Measurements from ENCODE around the gene PTGER1. TPM values are rescaled to one million over a fixed set of nuclear protein-coding genes. Genes with fewer than 3 reads are reported as not detected.

PTGER1 gene
- polyA plus RNA-seq, 1 donor (not counting 4 experiments of a cell fraction or from before 2014, with no cell fraction given), result not detected

DNA sequence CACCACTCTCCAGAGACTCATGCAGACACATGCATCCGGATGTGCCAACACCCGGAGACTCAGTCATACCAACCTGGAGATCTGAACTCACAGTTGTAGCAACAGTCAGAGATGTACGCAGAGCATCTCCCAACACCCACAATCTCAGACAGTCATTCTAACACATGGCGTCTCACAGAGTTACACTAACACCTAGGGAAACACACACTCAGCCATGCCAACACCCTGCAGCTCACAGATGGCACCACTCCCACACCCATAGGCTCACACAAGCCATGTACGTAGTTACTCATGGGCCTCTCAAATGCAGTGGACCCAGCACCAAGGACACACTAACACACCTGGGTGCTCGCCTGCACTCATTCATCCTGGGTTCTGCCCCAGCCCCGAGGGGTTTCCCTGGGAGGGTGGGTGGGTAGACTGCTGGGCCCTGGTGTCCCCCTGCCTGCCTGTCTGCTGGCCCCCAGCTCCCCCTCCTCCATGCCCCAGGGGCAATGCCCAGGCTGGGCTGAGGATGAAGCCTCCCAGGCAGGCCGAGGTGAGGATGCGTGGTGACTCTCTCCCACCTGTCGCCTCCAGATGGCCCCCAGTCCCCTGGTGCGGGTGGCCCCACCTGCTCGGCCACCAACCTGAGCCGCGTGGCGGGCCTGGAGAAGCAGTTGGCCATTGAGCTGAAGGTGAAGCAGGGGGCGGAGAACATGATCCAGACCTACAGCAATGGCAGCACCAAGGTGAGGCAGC, 32.1 kb downstream of the PTGER1 start:
- Histone ChIP-seq H3K27ac (ENCODE audit: control insufficient read depth, insufficient read depth, low read length) (no peak overlapping the region), H3K36me3 (ENCODE audit: control insufficient read depth in 2 of 2, extremely low read depth in 1 of 2, insufficient read depth in 2 of 2, low read length in 2 of 2) (no peaks in the 10 kb centered on the region), H2AFZ (ENCODE audit: control insufficient read depth, low read length) (no peak overlapping the region), H3K9me3 (ENCODE audit: control insufficient read depth, low read depth, low read length) (no peaks in the 10 kb centered on the region), H3K9me1 (ENCODE audit: control insufficient read depth, extremely low read depth, insufficient read depth, low read length) (no peaks in the 10 kb centered on the region), H3K9ac (ENCODE audit: control insufficient read depth, extremely low read depth, insufficient read depth, low read length) (no peak overlapping the region), H4K20me1 (ENCODE audit: control insufficient read depth, extremely low read depth, insufficient read depth, low read length) (no peaks in the 10 kb centered on the region), H3K79me2 (ENCODE audit: control insufficient read depth, insufficient read depth, low read length) (no peaks in the 10 kb centered on the region), H3K27me3 (ENCODE audit: control insufficient read depth, extremely low read depth, insufficient read depth, low read length) (no peaks in the 10 kb centered on the region), H3K4me1 (ENCODE audit: control insufficient read depth, extremely low read depth, insufficient read depth, low read length) (no peaks in the 10 kb centered on the region), H3K4me2 (ENCODE audit: control insufficient read depth, extremely low read depth, insufficient read depth, low read depth, low read length) (no peak overlapping the region), H3K4me3 (ENCODE audit: control insufficient read depth in 2 of 3, extremely low read depth in 1 of 3, insufficient read depth in 2 of 3, low read depth in 1 of 3, low read length in 3 of 3) (no peak overlapping the region)
- FAIRE-seq (no peak), DNase-seq (ENCODE audit: low read depth, low spot score) (no peak)
- TF ChIP-seq EZH2 (IDR thresholded peaks at IDR 0.05; ENCODE audit: low read length), result no peak
- TF ChIP-seq, protein P1, sequence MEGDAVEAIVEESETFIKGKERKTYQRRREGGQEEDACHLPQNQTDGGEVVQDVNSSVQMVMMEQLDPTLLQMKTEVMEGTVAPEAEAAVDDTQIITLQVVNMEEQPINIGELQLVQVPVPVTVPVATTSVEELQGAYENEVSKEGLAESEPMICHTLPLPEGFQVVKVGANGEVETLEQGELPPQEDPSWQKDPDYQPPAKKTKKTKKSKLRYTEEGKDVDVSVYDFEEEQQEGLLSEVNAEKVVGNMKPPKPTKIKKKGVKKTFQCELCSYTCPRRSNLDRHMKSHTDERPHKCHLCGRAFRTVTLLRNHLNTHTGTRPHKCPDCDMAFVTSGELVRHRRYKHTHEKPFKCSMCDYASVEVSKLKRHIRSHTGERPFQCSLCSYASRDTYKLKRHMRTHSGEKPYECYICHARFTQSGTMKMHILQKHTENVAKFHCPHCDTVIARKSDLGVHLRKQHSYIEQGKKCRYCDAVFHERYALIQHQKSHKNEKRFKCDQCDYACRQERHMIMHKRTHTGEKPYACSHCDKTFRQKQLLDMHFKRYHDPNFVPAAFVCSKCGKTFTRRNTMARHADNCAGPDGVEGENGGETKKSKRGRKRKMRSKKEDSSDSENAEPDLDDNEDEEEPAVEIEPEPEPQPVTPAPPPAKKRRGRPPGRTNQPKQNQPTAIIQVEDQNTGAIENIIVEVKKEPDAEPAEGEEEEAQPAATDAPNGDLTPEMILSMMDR (optimal IDR thresholded peaks at IDR 0.05 in 1 of 3, IDR thresholded peaks at IDR 0.05 in 1 of 3, conservative IDR thresholded peaks at IDR 0.05 in 1 of 3; ENCODE audit: extremely low read depth in 1 of 3, insufficient read depth in 2 of 3, low read length in 3 of 3), result no peak
- dilution Hi-C loops (cut with MboI; ENCODE audit: extremely low pct_ligation_motif_present, low sequenced_read_pairs), result no loop called here

DNA sequence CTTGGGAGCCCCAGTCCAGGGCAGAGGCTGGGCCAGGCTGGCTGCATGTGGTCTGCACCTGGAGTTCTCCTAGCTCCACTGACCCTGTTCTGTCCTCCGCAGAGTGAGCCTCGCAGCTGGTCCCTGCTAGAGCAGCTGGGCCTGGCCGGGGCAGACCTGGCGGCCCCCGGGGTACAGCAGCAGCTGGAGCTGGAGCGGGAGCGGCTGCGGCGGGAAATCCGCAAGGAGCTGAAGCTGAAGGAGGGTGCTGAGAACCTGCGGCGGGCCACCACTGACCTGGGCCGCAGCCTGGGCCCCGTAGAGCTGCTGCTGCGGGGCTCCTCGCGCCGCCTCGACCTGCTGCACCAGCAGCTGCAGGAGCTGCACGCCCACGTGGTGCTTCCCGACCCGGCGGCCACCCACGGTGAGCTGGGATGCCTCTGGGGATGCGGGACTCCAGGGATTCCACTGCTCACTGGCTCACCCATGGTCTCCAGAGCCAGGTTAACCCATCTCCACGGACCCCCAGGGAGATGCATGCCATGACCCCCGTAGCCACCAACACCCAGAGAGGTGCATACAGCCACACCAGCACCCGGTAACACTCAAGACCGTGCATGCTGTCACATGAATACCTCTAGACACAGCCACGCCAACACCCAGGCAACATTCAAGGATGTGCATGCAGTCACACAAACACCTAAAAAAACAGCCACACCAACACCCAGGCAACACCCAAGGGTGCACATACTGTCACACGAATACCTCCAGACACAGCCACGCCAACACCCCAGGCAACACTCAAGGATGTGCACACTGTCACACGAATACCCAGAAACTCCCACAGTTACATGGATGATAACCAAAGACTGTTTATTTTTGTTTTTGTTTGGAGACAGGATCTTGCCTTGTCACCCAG, 33.9 kb downstream of the PTGER1 start:
- no peak for DNase-seq (ENCODE audit: low read depth, low spot score)
- dilution Hi-C loops (cut with MboI; ENCODE audit: extremely low pct_ligation_motif_present, low sequenced_read_pairs), result no loop called here
- Histone ChIP-seq H3K9ac (ENCODE audit: control insufficient read depth, extremely low read depth, insufficient read depth, low read length) (no peak overlapping the region), H3K36me3 (ENCODE audit: control insufficient read depth in 2 of 2, extremely low read depth in 1 of 2, insufficient read depth in 2 of 2, low read length in 2 of 2) (no peaks in the 10 kb centered on the region), H3K27ac (ENCODE audit: control insufficient read depth, insufficient read depth, low read length) (no peak overlapping the region), H3K79me2 (ENCODE audit: control insufficient read depth, insufficient read depth, low read length) (no peaks in the 10 kb centered on the region), H4K20me1 (ENCODE audit: control insufficient read depth, extremely low read depth, insufficient read depth, low read length) (no peaks in the 10 kb centered on the region), H3K27me3 (ENCODE audit: control insufficient read depth, extremely low read depth, insufficient read depth, low read length) (no peaks in the 10 kb centered on the region), H3K4me1 (ENCODE audit: control insufficient read depth, extremely low read depth, insufficient read depth, low read length) (no peaks in the 10 kb centered on the region), H3K9me3 (ENCODE audit: control insufficient read depth, low read depth, low read length) (no peaks in the 10 kb centered on the region), H2AFZ (ENCODE audit: control insufficient read depth, low read length) (no peak overlapping the region), H3K4me3 (ENCODE audit: control insufficient read depth in 2 of 3, extremely low read depth in 1 of 3, insufficient read depth in 2 of 3, low read depth in 1 of 3, low read length in 3 of 3) (no peak overlapping the region), H3K4me2 (ENCODE audit: control insufficient read depth, extremely low read depth, insufficient read depth, low read depth, low read length) (no peak overlapping the region), H3K9me1 (ENCODE audit: control insufficient read depth, extremely low read depth, insufficient read depth, low read length) (no peaks in the 10 kb centered on the region)
- FAIRE-seq, result no peak
- TF ChIP-seq, protein P1 (optimal IDR thresholded peaks at IDR 0.05 in 1 of 3, IDR thresholded peaks at IDR 0.05 in 1 of 3, conservative IDR thresholded peaks at IDR 0.05 in 1 of 3; ENCODE audit: extremely low read depth in 1 of 3, insufficient read depth in 2 of 3, low read length in 3 of 3), result no peak
- TF ChIP-seq EZH2 (IDR thresholded peaks at IDR 0.05; ENCODE audit: low read length), result no peak

Data from keratinocyte (primary cell).